HG03045 (cell line): ENCODE results near the gene GVQW3.
"Not testable (repeated sequence)": the region's sequence is repeated elsewhere in the genome, so short reads cannot be mapped to it uniquely, and the experiment has no call there.

Source experiments
- ATAC-seq: cut with Tn5 transposase; IDR thresholded peaks from one replicate; pipeline ENCODE4 v1.9.1; 2021; ENCODE audit warnings: mild to moderate bottlenecking, moderate library complexity; ENCODE audit not compliant: unreplicated experiment

GVQW3 gene

DNA sequence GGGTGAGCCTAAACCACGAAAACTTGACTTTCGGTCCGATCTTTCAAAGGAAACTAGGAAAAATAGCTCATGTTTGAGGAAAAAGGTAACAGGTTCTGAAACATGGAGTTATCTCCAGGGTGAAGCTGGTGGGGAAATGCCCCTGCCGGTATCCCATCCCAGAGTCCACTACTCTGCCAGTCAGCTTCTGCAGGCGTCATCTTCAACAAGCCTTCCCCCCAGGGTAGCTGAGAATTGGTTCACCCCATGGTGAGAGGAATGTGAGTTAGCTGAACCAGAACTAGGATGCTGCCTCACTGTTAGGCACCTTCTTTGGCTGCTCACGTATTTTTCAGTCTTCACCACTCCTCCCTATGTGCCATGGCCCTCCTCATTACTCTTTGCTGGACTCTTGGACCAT, 1.1 kb downstream of the GVQW3 start:
- no peak for ATAC-seq

DNA sequence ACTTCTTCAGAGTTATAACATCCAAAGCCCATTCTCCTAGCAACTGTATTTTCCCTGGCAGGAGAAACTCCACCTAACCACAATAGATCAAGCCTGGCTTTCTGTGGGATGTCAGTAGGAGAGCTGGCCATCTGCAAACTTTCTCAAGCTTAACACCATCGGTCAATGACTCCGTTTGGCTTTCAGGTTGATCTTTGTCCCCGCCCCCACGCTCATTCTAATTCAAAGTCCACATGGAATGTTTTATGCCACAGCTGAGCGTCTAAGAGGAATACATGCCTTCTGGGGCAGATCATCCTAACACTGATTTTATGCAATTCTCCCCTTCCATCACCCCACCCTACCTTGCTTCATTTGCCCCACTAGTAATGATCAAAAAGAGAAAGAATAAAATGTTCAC, 4.8 kb downstream of the GVQW3 start:
- no peak for ATAC-seq

DNA sequence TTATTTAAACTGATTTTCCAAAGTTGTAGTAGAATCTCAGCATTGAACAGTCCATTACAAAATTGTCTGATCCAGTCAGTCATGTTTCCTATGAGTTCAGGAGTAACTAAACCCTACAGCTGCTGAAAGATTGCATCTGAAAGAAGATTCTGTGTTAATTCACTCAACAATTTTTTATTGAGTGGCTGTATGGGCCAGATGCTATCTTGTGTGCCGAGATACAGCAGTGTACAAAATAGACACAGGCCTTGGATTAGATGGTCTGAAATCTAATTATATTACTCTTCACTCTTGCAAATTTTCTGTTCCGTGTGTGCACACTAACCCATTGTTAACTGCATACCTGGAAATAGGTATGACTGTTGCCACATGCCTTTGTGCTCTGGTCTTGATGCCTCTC, 7.3 kb downstream of the GVQW3 start:
- no peak for ATAC-seq

DNA sequence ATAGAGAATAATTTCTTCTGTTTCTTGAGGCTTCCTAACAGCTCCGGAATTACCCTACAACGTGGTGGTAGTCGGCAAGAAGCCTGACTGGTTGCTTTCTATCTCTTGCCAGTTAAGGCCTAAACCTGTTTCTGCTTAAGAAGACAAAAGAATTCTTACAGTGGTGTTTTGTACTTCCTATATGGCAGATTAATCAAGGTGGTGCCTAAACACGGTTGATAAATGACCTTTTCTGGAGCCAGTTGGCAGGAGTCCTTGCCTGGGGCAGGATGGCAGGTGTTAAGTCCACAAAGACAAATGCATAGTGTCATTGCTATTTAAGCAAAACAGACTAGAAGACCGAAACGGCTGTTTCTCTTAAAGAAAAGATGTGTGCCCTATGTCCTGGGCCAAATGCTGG, 9.9 kb downstream of the GVQW3 start:
- no peak for ATAC-seq

DNA sequence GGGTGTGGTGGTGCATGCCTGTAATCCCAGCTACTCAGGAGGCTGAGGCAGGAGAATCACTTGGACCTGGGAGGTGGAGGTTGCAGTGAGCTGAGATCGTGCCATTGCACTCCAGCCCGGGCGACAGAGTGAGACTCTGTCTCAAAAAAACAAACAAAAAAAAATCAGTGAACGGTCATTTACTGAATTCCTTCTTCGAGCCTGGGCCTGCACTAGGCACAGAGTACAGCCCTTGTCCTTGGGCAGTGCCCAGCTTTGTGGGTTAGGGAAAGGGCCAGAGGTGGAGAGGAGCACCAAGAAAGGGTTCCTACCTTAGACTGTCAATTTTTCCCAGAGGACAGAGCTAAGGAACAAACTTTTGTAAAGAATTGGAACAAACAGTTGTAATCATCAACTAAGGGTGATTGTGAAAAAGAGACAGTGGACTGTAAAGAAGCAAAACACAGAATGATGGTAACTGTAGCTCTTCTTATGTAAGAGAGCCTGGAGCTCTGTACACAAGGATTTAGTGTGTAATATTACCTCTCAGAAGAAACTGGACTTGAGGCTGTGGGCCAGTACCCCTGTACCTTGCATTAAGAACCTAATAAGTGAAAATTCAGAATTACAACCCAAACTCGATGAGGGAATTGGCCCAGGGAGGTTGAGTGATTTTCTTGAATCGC, 10.8 kb downstream of the GVQW3 start:
- ATAC-seq, result no peak

DNA sequence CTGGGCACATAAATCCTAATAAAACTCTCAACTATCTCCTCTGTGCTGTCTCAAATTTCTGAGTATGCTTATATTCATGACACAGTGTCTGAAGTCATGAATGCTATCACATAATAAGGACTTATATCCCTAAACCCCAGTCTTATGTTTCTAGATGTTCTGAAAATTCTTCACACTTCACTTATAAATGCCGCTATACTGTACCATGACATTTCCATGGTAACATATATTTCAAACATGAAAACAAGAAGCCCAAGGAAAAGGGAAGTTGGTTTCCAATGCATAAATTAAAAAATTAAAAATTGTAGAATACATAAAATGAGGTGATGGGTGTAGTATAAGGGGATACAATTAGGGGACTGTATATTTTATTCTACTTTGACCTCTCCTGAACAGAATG, 11.7 kb downstream of the GVQW3 start:
- ATAC-seq, result no peak

DNA sequence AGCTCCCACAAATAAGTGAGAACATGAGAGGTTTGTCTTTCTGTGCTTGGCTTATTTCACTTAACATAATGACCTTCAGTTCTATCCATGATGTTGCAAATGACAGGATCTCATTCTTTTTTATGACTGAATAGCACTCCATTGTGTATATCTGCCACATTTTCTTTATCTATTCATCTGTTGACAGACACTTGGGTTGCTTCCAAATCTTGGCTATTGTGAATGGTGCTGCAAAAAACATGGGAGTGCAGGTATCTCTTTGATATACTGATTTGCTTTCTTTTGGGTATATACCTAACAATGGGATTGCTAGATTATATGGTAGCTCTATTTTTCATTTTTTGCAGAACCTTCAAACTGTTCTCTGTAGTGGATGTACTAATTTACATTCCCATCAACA, 13.3 kb downstream of the GVQW3 start:
- no peak for ATAC-seq

DNA sequence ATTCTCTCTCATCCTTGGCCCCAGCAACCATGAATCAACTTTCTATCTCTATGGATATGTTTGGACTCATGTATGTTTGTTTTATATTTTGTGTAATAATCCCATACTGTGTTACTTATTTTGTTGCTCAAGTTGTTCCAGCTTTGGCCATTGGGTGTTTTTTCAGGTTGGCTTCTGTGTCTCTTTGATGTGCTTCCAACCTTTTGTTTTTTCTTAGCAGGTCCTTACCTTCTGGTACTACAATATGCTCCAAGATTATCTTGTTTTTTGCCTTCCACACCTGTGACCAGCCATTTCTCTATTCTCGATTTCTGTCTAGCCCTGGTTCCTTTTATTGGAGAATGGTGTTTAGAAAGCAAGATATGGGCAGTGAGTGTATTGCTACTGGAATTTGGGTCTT, 14.2 kb downstream of the GVQW3 start:
- ATAC-seq, result no peak

DNA sequence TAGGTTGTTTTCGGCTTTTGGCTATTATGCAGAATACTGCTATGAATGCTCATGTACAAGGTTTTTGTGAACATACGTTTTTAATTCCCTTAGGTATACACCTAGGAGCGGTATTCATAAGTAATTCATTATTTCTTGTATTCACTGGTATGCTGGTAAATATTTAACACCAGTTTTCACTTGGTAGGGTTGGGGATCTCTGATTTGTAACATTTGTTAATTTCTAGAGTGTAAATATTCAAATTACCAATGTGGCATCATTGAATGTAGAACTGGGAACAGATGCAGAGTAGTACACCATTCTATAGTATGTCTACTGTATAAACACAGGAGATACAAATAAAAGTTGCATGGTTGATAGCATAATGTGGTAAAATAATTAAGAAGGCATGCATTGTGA, 16.3 kb downstream of the GVQW3 start:
- ATAC-seq, result no peak

DNA sequence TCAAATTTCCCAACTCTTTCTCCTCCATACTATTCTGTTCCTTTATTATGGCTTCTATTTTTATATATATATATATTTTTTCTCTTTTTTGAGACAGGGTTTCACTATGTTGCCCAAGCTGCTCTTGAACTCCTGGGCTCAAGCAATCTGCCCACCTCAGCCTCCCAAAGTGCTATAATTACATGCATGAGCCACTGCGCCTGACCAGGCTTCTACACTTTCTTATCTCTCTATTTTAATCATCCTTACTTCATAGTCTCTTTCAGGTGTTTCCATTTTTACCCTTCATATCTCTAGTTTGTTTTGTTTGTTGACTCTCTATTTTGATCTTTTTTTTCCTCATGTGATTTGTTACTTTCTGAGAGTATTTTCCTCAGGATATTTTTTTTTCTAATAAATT, 19.8 kb downstream of the GVQW3 start:
- ATAC-seq, result no peak

DNA sequence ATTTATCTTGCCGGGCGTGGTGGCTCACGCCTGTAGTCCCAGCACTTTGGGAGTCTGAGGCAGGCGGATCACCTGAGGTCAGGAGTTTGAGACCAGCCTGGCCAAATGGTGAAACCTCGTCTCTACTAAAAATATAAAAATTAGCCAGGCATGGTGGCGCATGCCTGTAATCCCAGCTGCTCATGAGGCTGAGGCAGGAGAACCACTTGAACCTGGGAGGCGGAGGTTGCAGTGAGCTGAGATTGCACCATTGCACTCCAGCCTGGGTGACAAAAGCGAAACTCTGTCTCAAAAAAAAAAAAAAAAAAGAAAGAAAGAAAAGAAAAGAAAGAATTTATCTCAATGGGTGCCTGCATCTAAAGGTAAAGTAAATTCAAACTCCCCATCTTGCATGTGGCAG, 20.4 kb downstream of the GVQW3 start:
- ATAC-seq, result not testable (repeated sequence)

DNA sequence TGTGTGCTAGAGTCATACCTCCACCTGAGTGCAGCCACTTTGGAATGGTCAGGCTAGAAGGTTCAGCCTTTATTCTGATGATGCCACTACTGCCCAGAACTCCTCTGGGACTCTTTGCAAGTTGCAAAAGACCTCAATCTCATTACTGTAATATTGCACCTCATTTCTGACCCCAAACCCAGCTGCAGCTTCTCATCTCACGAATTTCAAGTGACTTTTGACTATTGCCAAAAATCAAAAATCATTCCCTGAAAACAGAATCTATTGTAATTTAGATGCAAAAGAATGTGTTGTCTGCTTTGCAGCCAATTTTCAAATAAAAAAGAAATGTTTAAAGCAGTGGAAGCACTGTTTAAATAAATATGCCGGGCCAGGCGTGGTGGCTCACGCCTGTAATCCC, 25.2 kb downstream of the GVQW3 start:
- no peak for ATAC-seq

DNA sequence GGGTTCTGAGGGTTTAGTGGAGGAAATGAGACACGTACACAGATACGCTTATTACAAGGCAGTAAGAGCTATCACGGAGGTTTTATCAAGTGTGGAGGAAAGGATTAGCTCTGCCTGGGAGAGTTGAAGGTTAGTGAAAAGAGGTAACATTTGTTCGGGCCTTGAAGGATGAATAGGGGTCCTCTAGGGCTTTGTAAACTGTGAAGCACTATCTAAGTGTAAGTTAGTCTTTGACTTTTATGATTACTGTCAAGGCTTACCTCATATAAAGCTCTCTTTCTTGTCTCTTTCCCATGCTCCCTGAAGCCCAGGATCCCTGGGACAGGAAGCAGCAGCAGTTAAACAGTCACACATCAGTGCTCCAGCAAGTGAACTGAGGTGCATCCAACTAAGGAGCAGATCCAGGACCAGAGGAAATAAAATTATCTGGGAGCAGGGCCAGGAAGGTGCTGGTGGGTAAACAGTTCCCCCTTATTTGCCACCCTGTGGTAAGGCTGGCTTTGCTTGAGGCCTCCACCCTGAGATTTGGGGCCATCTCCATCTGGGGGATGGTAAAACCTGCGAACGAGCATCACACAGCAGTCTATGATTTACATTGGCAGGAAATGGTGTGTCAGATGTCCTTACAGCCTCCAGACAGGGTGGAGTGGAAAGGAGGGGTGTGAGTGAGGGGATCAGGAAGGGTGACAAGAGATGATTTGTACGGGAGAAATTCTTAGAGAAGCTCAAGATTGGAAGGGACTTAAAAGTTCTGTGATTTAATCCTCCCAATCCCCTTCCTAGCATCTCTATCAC, 27.2 kb downstream of the GVQW3 start:
- no peak for ATAC-seq

DNA sequence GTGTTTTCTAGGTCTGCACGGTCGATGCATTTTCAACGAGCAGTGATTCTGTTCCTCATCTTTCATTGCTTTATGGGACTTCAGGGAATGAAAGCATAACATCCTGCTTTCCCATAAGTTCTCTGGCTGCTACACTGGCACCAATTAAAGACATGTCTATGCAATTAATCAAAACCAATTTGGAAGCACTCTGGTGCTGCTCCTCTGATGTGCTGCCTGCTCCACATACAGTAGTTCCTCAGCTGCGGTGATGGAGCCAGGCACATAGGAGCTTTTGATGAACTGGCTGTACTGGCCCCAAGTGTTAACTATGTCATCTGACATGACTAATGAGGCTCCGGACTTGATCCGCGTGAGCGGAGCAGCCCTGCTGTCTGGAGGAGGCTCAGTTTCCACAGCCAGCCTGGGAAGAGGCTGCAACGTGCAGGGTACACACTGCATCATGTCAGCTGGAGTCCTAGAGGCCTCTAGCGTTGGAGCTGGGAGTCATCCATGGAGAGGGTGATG, 29.8 kb downstream of the GVQW3 start:
- no peak for ATAC-seq

DNA sequence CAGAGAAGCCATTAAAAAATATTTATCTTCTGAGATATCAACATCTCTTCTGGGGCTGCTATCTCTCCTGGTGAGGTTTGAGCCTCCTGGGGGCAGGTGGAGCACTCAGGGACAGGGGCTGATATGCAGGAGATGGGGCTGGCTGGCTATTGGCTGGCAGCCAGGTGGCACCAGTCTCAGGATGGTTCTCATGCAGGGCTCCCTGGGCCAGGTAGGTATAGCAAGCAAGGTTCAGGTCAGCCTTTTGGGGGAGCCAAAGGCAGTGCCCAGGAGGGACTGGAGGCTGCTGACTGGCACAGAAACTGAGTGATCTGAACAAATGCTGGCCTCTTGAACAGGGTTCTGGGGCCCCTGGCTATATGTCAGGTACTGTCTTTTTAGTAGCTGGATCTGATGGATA, 34.0 kb downstream of the GVQW3 start:
- ATAC-seq, result no peak

DNA sequence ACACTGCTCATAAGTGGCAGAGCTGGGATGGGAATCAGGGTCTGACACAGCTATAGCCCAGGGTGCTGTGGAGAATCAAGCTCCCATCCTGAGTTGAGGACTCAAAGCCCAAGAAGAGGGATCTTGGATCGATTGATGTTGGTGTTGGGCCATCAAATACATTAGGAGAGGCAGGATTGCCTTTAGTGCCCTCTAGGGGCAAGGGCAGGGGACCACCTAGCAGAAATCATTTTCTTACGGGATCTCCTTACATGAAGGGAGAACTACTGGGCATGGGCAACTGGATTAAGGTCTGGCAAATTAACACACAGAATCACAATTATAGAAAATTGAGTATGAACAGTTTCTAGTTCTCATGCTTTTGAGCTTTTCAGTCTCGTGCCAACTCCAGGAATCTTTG, 38.8 kb downstream of the GVQW3 start:
- ATAC-seq, result no peak

DNA sequence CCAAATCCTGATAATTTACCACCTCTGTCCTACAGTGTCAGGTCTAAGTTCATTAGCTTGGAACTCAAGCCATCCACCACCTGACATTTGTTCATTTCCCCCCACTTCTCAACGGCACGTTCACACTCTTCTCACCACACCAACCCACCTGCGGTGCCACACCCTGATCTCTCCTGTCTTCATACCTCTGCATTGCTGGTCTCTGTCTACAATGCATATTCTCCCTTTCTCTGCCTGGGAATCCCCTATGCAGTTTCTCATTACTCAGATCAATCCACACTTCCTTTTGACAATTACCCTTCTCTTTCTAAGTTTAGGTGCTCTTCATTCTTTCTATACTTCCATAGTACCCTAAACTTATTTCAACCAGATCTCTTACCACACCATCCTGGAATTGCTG, 43.3 kb downstream of the GVQW3 start:
- no peak for ATAC-seq

DNA sequence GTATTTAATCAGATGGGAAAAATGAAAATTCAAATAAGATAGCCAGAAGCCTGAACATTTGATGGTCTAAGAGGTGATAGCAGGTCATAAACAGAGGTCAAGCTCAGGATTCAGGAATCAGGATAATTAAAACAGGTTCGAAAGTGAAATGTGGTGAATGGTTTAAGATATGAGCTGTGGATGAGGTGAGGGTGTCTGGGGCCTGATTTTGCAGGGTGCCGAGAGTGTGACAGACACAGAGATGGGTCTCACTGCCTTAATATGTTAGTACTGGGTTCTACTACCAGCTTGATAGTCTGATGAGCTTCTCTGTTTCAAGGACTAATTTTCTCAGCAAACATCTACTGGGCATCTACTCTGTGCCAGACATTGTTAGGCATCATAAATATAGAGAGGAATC, 43.8 kb downstream of the GVQW3 start:
- ATAC-seq, result no peak

DNA sequence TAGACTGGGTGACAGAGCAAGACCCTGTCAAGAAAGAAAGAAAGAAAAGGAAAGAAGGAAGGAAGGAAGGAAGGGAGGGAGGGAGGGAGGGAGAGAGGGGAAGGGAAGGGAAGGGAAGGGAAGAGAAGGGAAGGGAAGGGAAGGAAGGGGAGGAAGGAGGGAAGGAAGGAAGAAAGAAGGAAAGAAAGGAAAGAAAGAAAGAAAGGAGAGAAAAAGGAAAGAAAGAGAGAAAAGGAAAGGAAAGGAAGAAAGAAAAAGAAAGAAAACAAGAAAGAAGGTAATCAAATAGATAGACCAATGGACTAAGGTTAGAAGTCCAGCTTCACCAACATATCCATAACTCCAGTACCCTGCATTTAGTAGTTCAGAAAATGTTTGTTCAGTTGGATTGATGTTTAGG, 45.5 kb downstream of the GVQW3 start:
- no peak for ATAC-seq

DNA sequence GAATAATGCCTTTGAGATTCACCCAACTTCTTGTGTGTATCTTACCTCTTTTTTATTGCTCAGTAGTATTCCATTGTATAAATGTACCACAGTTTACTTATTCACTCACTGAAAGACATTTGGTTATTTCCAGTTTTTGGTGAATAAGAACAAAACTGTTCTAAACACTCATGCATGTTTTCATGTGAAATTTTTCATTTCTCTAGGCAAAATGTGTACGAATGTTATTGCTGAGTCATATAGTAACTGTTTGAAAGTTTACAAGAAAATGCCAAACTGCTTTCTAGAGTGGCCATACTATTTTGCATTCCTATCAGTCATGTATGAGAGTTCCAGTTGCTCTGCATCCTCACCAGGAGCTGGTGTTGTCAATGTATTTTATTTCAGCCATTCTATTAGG, 54.9 kb downstream of the GVQW3 start:
- no peak for ATAC-seq

DNA sequence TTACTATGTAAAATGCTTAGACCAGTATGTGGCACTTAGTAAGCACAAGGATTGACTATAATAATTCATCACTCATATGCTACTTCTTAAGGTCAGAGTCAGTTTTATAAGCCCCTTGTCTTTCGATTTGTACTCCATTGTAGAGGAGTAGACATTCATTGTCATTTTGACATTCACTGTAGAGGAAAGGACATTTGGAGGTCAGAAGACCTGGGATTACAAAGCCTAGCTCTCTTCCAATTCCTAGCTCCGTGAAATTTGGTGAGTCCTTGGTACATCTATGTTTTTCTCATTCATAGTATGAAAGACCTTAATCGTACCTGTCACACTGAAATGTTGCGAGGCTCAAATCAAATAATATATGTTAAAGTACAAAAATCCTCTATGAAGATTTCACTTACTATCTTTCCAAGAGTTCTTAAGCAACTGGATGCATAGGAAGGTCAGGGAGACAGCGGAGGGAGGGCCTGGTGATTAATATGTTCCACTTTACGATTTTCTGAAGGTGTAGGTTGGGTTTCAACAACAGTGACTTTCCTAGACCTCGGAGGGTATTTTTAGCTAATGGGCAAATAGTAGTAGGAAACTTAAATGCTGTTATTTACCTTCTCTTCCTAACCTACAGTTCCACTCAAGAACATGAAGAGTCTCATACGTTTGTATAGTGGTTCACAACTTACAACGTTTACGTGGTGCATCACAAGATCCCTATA, 62.3 kb downstream of the GVQW3 start:
- no peak for ATAC-seq

DNA sequence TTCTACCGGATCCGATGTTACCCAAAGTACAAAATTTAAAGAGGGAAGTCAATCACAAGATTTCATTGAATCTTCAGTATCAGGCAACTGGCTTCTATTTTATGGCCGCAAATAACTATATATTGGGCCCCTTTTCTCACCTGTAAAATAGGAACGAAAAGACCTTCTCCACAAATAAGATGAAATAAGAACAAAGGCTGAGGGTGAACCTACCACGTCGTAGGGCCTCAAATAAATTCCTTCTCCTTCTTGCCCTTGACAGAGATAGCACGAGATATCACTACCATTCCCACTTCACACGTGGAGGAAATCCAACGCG, 62.9 kb downstream of the GVQW3 start:
- no peak for ATAC-seq
